Central memory CD4-positive, alpha-beta T cell (primary cell): ENCODE measurements around the gene ARHGEF18.
A peak's percentile ranks its signal among the peaks of the same experiment; 100 is the strongest.
"Not testable (repeated sequence)": the region's sequence is repeated elsewhere in the genome, so short reads cannot be mapped to it uniquely, and the experiment has no call there.

ENCODE experiments used
- DNase-seq: peaks from one replicate; pipeline ENCODE4 v3.0.0; 2022

ARHGEF18 gene

GRCh38 chr19:7349231-7349591 is 474 bp downstream of the ARHGEF18 start:
- DNase-seq = no peak

- DNase-seq = peak; percentile 71
Observed at GRCh38 chr19:7349961-7350711, 1.4 kb downstream of the ARHGEF18 start.

- DNase-seq = no peak
Observed at GRCh38 chr19:7351861-7352260, 3.1 kb downstream of the ARHGEF18 start.

- DNase-seq = no peak
Observed at GRCh38 chr19:7355151-7355820, 6.5 kb downstream of the ARHGEF18 start.

- DNase-seq = no peak
Observed at GRCh38 chr19:7355871-7356270, 7.1 kb downstream of the ARHGEF18 start.

- DNase-seq = no peak
Observed at GRCh38 chr19:7356899-7357627, 8.3 kb downstream of the ARHGEF18 start.

- DNase-seq = no peak
Observed at GRCh38 chr19:7358102-7358597, 9.4 kb downstream of the ARHGEF18 start.

GRCh38 chr19:7360393-7360984 is 11.8 kb downstream of the ARHGEF18 start:
- no peak for DNase-seq

GRCh38 chr19:7363225-7363624 is 14.5 kb downstream of the ARHGEF18 start:
- no peak for DNase-seq

- DNase-seq = peak; percentile 38
Observed at GRCh38 chr19:7366701-7367420, 18.1 kb downstream of the ARHGEF18 start.

GRCh38 chr19:7368456-7368855 is 19.7 kb downstream of the ARHGEF18 start:
- no peak for DNase-seq

- DNase-seq = not testable (repeated sequence)
Observed at GRCh38 chr19:7368866-7369265, 20.1 kb downstream of the ARHGEF18 start.

GRCh38 chr19:7370546-7370945 is 21.8 kb downstream of the ARHGEF18 start:
- DNase-seq = no peak

GRCh38 chr19:7371001-7371400 is 22.3 kb downstream of the ARHGEF18 start:
- no peak for DNase-seq

- no peak for DNase-seq
Observed at GRCh38 chr19:7372810-7373209, 24.1 kb downstream of the ARHGEF18 start.

GRCh38 chr19:7373862-7374261 is 25.1 kb downstream of the ARHGEF18 start:
- DNase-seq = no peak

GRCh38 chr19:7376151-7376852 is 27.6 kb downstream of the ARHGEF18 start:
- no peak for DNase-seq

- DNase-seq = no peak
Observed at GRCh38 chr19:7377196-7377595, 28.5 kb downstream of the ARHGEF18 start.

GRCh38 chr19:7381073-7381390 is 32.3 kb downstream of the ARHGEF18 start:
- DNase-seq = no peak

- DNase-seq = no peak
Observed at GRCh38 chr19:7382694-7383093, 34.0 kb downstream of the ARHGEF18 start.

GRCh38 chr19:7383284-7383683 is 34.5 kb downstream of the ARHGEF18 start:
- DNase-seq = no peak

- no peak for DNase-seq
Observed at GRCh38 chr19:7385062-7385461, 36.3 kb downstream of the ARHGEF18 start.
